C1 segment of cervical spinal cord (tissue), 14 donors: Measurements from ENCODE around the gene NLRP2B.
"Not testable (repeated sequence)": the region's sequence is repeated elsewhere in the genome, so short reads cannot be mapped to it uniquely, and the experiment has no call there.

Experiments used
- DNase-seq, 14 donors: peaks; one replicate each; lab custom pipeline; 2025; lab: John Stamatoyannopoulos, UW

NLRP2B gene

GRCh38 chrX:57680160-57680559 is at the start of gene NLRP2B:
Gene NLRP2B (minus strand): TSS chrX:57680260.
- no peak for DNase-seq

- not testable (repeated sequence) for DNase-seq
Observed at GRCh38 chrX:57725995-57726394, 45.9 kb upstream of the NLRP2B start.

DNA sequence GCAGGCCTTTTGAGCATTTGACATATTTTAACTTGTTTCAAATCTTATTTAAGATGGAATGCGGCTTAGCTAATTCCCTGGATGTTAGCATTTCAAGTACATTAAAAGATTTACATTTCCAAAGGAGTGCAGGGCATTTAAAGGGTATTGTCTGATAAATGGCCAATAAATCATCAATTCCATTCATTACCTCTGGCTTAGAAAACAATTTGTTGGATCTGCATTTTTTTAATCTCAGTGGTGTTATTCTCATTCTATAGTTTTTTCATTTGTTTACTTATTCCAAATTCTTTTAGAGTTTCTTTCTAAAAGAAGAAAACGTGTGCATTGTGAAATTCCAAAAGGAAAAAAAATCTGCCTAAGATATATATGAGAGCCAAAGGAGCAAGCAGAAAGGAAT is 1.3 kb upstream of the NLRP2B start:
- DNase-seq = no peak

GRCh38 chrX:57678686-57679428 is 1.2 kb downstream of the NLRP2B start:
- DNase-seq = no peak

DNA sequence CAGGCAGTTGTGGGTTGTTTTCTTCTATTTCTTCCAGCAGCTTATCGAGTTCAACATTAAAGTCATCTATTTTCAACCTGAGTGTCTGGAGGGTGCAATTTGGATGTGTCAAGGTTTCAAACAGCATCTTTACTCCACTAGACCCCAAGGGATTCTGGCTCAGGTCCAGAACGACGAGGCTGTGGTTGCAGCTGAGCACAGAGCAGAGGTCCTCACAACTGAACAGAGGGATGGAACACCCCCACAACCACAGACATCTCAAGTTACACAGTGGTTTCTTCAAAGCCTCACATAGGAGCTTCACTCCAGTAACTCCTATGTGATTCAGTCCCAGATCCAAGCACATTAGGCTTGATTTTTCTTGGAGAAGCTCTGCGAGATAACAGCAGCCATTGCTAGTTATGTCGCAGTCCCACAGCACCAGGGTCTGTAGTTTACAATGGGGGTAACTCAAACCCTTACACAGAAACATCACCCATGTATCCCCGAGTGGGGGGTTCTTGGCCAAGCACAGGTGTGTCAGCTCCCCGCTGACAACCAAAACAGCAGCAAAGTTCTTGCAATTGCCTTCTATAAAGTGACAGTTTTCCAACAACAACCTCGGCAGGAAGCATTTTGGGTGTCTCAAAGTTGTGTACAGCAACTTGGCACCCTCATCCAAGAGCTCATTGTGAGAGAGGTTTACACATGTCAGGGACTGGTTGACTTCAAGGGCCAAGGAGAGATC is 2.8 kb downstream of the NLRP2B start:
- DNase-seq = no peak

DNA sequence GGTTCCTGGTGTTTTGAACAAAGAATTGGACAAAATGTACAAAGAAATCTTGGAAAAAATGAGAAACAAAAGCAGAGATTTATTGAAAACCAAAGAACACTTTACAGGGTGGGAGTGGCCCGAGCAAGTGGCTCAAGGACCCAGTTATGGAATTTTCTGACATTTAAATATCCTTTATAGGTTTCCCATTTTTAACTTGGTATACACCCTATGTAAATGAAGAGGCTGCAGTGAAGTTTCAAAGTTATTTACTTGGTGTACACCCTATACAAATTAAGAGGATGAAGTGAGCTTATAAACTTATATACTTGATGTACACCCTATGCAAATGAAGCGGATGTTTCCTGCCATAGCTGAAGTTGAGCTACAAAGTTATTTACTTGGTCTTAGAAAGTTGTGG is 4.7 kb downstream of the NLRP2B start:
- DNase-seq = no peak

- no peak for DNase-seq
Observed at GRCh38 chrX:57674861-57675260, 5.2 kb downstream of the NLRP2B start.

DNA sequence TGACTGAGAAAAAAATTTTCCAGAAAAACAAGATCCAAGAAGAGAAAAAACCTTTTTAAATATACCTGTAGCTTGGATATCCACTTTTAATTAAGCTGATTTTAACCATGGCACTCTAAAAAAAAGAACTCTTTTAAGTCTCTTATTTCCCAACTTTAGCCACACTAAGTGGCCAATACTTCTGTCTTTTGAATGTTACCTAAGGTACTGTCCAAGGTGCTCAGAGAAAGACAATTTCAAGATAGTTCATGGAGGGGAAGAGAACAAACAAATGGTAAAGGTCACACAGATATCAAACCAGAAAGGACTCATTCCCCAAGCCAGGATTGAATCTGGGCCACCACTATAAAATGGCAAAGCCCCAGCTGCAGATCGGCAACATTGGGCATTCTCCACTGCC is 10.1 kb downstream of the NLRP2B start:
- DNase-seq = no peak

- no peak for DNase-seq
Observed at GRCh38 chrX:57667010-57667409, 13.1 kb downstream of the NLRP2B start.

GRCh38 chrX:57655065-57655464 is 25.0 kb downstream of the NLRP2B start:
- DNase-seq = no peak

- no peak for DNase-seq
Observed at GRCh38 chrX:57652705-57653104, 27.4 kb downstream of the NLRP2B start.

- no peak for DNase-seq
Observed at GRCh38 chrX:57651169-57651919, 28.7 kb downstream of the NLRP2B start.

DNA sequence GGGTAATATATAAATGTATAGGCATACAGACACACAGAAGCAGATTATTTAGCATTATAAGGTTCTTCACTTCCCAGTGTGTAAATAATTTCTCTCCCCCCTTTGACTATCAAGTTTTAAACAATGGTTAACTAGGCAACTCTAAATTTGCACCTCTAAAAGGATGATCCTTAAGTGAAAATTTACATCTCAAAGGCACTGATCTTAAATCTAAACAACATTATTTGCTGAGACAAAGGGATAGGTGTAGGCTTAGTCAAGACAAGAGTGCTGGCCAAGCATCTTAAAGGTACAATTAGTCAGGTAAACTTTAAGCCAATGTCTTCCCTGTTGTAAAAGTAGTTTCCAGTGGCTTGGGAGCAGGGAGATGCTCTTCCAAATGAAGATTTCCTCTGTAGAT is 33.0 kb downstream of the NLRP2B start:
- no peak for DNase-seq

- no peak for DNase-seq
Observed at GRCh38 chrX:57643698-57644097, 36.4 kb downstream of the NLRP2B start.

DNA sequence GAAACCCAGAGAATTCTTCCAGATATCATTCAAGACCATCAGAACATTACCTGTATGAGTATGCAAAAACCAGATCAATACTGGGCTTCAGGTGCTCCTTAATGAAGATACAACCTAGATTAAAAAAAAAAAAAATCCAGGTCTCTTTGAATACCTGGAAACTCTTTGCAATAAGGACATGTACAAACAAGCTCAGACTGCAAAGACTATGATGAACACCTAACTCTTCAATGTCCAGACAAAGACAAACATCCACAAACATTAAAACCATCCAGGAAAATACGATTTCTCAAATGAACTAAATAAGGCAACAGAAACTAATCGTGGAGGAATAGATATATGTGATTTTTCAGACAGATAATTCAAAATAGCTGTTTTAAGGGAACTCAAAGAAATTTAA is 38.7 kb downstream of the NLRP2B start:
- no peak for DNase-seq

- DNase-seq = no peak
Observed at GRCh38 chrX:57640674-57641016, 39.4 kb downstream of the NLRP2B start.

GRCh38 chrX:57629438-57629837 is 50.6 kb downstream of the NLRP2B start:
- not testable (repeated sequence) for DNase-seq
